HG03442 (cell line): ENCODE measurements around the gene PCDHB16.
"Not testable (repeated sequence)": the region's sequence is repeated elsewhere in the genome, so short reads cannot be mapped to it uniquely, and the experiment has no call there.

ENCODE experiments used
- ATAC-seq: cut with Tn5 transposase; IDR thresholded peaks from one replicate; pipeline ENCODE4 v1.9.1; 2021; ENCODE audit warnings: mild to moderate bottlenecking, moderate library complexity; ENCODE audit not compliant: unreplicated experiment

The PCDHB16 gene

DNA sequence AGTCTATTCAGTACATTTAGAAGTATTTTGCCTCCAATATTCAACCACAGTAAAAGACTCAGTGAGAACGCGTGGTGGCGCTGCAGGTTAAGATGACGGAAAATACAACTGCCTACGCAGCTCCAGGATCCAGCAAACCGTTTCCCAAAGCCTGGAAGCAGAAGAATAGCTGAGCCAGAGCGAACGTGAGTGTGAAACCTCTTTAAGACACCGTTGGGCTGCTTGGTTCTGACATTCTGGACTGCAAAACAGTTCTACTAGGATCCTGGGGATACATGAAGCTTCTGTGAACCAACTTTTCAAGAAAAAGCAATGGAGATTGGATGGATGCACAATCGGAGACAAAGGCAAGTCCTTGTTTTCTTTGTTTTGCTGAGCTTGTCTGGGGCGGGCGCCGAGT, at the start of gene PCDHB16:
Gene PCDHB16, plus strand, starts transcription at position 140 of the 400 bp plus-strand sequence. Its CDS starts 173 bp downstream, at position 313.
- no peak for ATAC-seq

DNA sequence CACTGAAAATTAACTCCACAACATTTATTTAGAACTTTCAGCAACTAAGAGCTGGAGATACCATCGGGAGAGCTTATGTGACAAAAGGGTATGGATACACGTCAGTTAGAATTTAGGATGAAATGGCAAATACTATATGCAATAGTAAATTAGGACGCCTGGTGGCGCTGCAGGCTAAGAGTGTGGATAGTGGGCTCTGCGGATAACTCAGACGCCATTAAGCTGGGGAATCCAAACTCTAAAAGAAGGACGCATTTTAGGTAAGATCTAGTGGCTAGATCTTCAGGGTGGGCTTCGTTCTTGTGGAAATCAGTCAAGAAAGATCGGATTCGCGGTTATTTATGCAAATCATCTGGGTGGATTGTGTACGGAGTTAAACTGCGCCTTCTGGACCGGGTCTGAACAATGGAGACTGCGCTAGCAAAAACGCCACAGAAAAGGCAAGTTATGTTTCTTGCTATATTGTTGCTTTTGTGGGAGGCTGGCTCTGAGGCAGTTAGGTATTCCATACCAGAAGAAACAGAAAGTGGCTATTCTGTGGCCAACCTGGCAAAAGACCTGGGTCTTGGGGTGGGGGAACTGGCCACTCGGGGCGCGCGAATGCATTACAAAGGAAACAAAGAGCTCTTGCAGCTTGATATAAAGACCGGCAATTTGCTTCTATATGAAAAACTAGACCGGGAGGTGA, 47.0 kb upstream of the PCDHB16 start, which contains the start of gene PCDHB5:
Gene PCDHB5, plus strand, starts transcription at position 177 of the 688 bp plus-strand sequence. Its CDS starts 229 bp downstream, at position 406.
- ATAC-seq: no peak

- no peak for ATAC-seq
These were observed 46.4 kb upstream of the PCDHB16 start for GRCh38 chr5:141135718-141136266.

GRCh38 chr5:141137346-141137745, 44.8 kb upstream of the PCDHB16 start:
- not testable (repeated sequence) for ATAC-seq

DNA sequence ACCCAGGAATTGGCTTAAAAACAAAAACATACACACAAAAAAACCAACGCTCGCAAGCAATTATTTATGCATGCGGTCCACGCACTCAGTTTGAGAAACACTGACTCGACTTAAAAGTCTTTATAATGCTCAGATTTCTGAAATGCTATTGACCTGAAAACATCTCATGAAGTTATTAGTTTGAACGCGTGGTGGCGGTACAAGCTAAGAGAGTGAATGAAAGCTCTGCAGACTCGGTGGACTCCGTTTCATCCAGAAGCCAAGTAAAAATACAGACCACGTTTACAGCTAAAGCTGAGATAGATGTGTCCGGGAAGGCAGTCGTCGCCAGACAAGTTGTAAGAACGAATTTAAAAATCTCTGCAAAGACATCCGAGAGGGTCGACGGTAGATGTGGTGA, 32.4 kb upstream of the PCDHB16 start, which contains the start of gene PCDHB6:
Gene PCDHB6, plus strand, starts transcription at position 246 of the 400 bp plus-strand sequence. CDS start 201 bp downstream, outside the sequence.
- no peak for ATAC-seq

DNA sequence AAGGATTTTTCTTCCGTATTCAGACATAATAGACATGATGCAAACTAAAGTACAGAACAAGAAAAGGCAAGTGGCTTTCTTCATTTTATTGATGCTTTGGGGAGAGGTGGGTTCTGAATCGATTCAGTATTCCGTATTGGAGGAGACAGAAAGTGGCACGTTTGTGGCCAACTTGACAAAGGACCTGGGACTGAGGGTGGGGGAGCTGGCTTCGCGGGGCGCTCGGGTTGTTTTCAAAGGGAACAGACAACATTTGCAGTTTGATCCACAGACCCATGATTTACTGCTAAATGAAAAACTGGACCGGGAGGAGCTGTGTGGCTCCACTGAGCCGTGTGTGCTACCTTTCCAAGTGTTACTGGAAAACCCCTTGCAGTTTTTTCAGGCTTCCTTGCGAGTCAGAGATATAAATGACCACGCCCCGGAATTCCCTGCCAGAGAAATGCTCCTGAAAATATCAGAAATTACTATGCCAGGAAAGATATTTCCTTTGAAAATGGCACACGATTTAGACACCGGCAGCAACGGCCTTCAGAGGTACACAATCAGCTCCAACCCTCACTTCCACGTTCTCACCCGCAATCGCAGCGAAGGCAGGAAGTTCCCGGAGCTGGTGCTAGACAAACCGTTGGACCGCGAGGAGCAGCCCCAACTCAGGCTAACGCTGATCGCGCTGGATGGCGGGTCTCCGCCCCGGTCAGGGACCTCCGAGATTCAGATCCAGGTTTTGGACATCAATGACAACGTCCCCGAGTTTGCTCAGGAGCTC, 31.8 kb upstream of the PCDHB16 start:
- no peak for ATAC-seq

- ATAC-seq: no peak
These were observed 31.2 kb upstream of the PCDHB16 start for GRCh38 chr5:141150993-141151325.

GRCh38 chr5:141151632-141152031, 30.6 kb upstream of the PCDHB16 start:
- not testable (repeated sequence) for ATAC-seq

DNA sequence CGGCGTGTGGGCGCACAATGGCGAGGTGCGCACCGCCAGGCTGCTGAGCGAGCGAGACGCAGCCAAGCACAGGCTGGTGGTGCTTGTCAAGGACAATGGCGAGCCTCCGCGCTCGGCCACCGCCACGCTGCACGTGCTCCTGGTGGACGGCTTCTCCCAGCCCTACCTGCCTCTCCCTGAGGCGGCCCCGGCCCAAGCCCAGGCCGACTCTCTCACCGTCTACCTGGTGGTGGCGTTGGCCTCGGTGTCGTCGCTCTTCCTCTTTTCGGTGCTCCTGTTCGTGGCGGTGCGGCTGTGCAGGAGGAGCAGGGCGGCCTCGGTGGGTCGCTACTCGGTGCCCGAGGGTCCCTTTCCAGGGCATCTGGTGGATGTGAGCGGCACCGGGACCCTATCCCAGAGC, 30.1 kb upstream of the PCDHB16 start:
- not testable (repeated sequence) for ATAC-seq

GRCh38 chr5:141155540-141156374, 26.4 kb upstream of the PCDHB16 start:
- no peak for ATAC-seq

DNA sequence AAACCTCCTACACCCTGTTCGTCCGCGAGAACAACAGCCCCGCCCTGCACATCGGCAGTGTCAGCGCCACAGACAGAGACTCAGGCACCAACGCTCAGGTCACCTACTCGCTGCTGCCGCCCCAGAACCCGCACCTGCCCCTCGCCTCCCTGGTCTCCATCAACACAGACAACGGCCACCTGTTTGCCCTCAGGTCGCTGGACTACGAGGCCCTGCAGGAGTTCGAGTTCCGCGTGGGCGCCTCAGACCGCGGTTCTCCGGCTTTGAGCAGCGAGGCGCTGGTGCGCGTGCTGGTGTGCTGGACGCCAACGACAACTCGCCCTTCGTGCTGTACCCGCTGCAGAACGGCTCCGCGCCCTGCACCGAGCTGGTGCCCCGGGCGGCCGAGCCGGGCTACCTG, 24.8 kb upstream of the PCDHB16 start:
- ATAC-seq: not testable (repeated sequence)

DNA sequence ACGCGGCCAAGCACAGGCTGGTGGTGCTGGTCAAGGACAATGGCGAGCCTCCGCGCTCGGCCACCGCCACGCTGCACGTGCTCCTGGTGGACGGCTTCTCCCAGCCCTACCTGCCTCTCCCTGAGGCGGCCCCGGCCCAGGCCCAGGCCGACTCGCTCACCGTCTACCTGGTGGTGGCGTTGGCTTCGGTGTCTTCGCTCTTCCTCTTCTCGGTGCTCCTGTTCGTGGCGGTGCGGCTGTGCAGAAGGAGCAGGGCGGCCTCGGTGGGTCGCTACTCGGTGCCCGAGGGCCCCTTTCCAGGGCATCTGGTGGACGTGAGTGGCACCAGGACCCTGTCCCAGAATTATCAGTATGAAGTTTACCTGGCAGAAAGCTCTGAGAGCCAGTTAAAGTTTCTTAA, 24.3 kb upstream of the PCDHB16 start:
- ATAC-seq: not testable (repeated sequence)

DNA sequence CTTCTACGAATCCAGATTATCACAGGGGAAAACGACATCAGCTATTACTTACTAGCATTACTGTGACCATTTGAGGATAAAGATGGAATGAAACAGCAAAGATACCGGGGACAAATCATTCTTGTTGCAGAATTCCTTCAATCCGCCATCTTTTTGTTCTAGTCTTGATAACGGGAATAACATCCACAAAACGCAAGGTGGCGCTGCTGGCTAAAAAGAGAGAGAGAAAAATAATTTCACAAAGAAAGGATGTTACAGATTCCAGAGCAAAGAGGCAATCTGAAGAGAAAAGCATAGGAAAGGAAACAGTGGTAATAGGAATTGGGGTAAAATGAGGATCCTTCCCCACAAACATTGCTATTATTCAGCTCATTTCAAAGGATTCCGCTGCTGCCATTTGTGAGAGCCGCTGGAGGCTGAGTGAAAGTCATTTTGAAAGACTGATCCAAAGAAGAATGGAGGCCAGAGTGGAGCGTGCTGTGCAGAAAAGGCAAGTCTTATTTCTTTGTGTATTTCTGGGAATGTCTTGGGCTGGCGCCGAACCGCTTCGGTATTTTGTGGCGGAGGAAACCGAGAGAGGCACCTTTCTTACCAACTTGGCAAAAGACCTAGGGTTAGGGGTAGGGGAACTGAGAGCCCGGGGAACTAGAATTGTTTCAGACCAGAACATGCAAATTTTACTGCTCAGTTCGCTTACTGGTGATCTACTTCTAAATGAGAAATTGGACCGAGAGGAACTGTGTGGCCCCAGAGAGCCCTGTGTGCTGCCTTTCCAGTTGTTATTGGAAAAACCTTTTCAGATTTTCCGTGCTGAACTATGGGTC, 9.6 kb upstream of the PCDHB16 start, which contains the start of gene PCDHB7:
Gene PCDHB7, plus strand, starts transcription at position 264 of the 824 bp plus-strand sequence. Its CDS starts 192 bp downstream, at position 456.
- no peak for ATAC-seq

DNA sequence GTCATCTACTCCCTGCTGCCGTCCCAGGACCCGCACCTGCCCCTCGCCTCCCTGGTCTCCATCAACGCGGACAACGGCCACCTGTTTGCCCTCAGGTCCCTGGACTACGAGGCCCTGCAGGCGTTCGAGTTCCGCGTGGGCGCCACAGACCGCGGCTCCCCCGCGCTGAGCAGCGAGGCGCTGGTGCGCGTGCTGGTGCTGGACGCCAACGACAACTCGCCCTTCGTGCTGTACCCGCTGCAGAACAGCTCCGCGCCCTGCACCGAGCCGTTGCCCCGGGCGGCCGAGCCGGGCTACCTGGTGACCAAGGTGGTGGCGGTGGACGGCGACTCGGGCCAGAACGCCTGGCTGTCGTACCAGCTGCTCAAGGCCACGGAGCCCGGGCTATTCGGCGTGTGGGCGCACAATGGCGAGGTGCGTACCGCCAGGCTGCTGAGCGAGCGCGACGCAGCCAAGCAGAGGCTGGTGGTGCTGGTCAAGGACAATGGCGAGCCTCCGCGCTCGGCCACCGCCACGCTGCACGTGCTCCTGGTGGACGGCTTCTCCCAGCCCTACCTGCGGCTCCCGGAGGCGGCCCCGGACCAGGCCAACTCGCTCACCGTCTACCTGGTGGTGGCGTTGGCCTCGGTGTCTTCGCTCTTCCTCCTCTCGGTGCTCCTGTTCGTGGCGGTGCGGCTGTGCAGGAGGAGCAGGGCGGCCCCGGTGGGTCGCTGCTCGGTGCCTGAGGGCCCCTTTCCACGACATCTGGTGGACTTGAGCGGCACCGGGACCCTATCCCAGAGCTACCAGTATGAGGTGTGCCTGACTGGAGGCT, 7.7 kb upstream of the PCDHB16 start:
- not testable (repeated sequence) for ATAC-seq

GRCh38 chr5:141175933-141176332, 6.3 kb upstream of the PCDHB16 start:
- ATAC-seq: no peak

DNA sequence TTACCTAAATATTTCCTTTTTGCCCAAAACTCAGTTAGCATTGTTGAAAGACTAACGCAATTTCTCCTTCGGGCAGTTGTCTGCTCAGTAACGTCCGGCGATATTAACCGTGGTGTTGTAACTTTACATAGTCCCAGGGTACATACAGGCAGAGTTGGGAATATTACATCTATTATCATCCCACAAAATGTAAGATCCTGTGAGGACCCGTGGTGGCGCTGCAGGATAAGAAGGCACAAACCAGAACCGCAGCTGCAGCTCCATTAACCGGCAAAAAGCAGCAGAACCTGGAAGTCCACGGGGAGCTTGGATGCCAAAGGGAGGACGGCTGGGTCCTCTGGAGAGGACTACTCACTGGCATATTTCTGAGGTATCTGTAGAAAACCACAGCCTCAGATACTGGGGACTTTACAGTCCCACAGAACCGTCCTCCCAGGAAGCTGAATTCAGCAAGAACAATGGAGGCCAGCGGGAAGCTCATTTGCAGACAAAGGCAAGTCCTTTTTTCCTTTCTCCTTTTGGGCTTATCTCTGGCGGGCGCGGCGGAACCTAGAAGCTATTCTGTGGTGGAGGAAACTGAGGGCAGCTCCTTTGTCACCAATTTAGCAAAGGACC, 4.5 kb upstream of the PCDHB16 start, which contains the start of gene PCDHB8:
Gene PCDHB8, plus strand, starts transcription at position 214 of the 615 bp plus-strand sequence. Its CDS starts 245 bp downstream, at position 459.
- ATAC-seq: not testable (repeated sequence)

DNA sequence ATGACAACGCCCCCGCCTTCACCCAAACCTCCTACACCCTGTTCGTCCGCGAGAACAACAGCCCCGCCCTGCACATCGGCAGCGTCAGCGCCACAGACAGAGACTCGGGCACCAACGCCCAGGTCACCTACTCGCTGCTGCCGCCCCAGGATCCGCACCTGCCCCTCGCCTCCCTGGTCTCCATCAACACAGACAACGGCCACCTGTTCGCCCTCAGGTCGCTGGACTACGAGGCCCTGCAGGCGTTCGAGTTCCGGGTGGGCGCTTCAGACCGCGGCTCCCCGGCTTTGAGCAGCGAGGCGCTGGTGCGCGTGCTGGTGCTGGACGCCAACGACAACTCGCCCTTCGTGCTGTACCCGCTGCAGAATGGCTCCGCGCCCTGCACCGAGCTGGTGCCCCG, 2.8 kb upstream of the PCDHB16 start:
- ATAC-seq: not testable (repeated sequence)

GRCh38 chr5:141179876-141180275, 2.3 kb upstream of the PCDHB16 start:
- not testable (repeated sequence) for ATAC-seq
